ENCODE measurements around the gene ATP5F1B.

DNA sequence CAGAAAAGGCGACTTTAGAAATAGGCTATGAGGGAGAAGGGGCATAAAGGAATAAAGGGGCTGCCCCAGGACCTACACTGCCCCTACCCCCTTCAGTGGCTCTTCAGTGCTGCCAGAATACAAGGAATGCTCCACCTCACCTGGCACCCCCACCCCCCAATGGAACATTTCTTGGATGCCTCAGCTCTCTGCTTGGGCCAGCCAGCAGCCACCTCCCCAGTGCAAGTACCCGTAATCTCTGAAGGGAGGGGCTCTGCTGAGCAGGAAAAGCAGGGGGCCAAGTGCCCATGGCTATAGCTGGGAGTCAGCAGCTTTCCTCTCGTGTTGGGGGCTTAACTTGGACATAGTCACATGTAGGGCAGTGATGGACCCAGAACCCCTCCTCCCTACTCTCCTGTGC is 49.0 kb downstream of the ATP5F1B start:
- TF ChIP-seq, protein P1, sequence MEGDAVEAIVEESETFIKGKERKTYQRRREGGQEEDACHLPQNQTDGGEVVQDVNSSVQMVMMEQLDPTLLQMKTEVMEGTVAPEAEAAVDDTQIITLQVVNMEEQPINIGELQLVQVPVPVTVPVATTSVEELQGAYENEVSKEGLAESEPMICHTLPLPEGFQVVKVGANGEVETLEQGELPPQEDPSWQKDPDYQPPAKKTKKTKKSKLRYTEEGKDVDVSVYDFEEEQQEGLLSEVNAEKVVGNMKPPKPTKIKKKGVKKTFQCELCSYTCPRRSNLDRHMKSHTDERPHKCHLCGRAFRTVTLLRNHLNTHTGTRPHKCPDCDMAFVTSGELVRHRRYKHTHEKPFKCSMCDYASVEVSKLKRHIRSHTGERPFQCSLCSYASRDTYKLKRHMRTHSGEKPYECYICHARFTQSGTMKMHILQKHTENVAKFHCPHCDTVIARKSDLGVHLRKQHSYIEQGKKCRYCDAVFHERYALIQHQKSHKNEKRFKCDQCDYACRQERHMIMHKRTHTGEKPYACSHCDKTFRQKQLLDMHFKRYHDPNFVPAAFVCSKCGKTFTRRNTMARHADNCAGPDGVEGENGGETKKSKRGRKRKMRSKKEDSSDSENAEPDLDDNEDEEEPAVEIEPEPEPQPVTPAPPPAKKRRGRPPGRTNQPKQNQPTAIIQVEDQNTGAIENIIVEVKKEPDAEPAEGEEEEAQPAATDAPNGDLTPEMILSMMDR (IDR thresholded peaks at IDR 0.05; ENCODE audit: low read length) = no peak
- no peak for TF ChIP-seq EZH2 (optimal IDR thresholded peaks at IDR 0.05; ENCODE audit: low read depth, low read length)

Measured in MM.1S (cell line).